ENCODE results near the gene ACAN. TPM values are rescaled to one million over a fixed set of nuclear protein-coding genes. Genes with fewer than 3 reads are reported as not detected.
A peak's percentile ranks its signal among the peaks of the same experiment; 100 is the strongest.

Gene ACAN
- total RNA-seq, 1 donor from 2014 or later: not detected

DNA sequence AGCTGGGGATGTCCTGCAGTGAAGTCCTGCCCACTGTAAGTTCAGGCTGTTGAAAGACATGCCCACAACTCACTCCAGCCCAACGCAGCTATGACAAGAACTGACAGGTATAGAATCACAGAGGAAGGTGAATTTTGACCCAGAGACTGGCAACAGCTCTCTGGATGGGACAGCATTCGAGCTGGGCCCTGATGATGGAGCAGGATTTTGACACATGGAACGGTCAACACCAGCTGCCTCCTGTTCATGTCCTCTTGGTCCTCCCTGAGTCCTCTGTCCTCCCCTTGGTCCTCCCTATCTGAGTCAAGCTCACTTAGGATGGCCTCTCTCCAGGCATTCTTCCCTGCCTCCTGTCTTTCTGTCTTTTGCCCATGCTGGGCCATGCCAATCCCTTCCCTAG is 15.2 kb upstream of the ACAN start:
- no peak for FAIRE-seq
- H3K36me3 ChIP-seq (ENCODE audit: control insufficient read depth, insufficient read depth, low read length): no peaks in the 10 kb centered on the region
- peaks cover 3% of the 10 kb centered on the region for H3K27me3 ChIP-seq (ENCODE audit: control insufficient read depth, insufficient read depth, low read length)
- no peak for TF ChIP-seq CTCF (IDR thresholded peaks at IDR 0.05; ENCODE audit: insufficient read depth, low read length, severe bottlenecking)
- DNase-seq (ENCODE audit: low read depth): no peak
- no peak overlapping the region for H3K4me3 ChIP-seq (ENCODE audit: low read depth, low read length)

DNA sequence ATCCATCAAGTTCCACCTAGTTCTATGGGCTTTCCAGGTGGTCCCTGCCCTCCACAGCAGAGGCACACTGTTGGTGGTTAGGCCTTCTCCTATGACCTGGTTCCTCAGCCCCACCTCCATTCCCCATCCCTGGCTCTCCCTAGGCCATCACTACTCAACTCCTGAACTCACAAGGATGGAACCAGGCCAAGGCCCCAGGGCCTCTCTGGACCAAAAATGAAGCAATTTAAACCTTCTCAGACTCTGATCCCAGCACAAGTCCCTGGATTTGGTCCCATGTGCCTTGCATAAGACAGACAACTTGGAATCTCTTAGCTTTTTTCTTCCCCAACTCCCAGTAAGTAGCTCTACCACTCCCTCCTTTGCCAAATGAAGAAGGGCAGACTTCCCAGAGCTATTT is 14.4 kb upstream of the ACAN start:
- TF ChIP-seq CTCF (IDR thresholded peaks at IDR 0.05; ENCODE audit: insufficient read depth, low read length, severe bottlenecking): no peak
- no peaks in the 10 kb centered on the region for H3K36me3 ChIP-seq (ENCODE audit: control insufficient read depth, insufficient read depth, low read length)
- FAIRE-seq (no peak), DNase-seq (ENCODE audit: low read depth) (no peak)
- H3K27me3 ChIP-seq (ENCODE audit: control insufficient read depth, insufficient read depth, low read length): peaks cover 6% of the 10 kb centered on the region
- no peak overlapping the region for H3K4me3 ChIP-seq (ENCODE audit: low read depth, low read length)

DNA sequence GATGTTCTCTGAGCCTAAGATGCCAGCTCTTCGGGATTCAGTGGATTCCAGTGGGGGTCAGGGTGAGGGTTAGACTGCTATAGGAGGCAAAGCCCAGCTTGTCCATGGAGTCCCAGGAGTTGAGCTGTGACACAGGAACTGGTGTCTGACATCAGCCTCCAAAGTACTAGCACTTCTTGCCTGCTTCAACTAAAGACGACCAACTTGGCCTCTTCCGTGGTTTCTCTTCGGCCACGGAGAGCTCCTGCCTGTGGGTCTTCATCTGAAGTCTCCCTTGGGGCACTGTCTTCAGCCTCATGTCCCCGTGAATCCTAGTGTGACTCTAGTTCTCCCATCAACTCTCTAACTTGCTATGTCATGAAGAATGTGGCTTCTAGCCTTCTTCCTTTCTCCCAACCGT is 12.8 kb upstream of the ACAN start:
- no peak for TF ChIP-seq CTCF (IDR thresholded peaks at IDR 0.05; ENCODE audit: insufficient read depth, low read length, severe bottlenecking)
- DNase-seq (ENCODE audit: low read depth) (no peak), FAIRE-seq (no peak)
- peaks cover 6% of the 10 kb centered on the region for H3K27me3 ChIP-seq (ENCODE audit: control insufficient read depth, insufficient read depth, low read length)
- H3K4me3 ChIP-seq (ENCODE audit: low read depth, low read length): no peak overlapping the region
- no peaks in the 10 kb centered on the region for H3K36me3 ChIP-seq (ENCODE audit: control insufficient read depth, insufficient read depth, low read length)

- Histone ChIP-seq H3K4me3 (ENCODE audit: low read depth, low read length) (no peak overlapping the region), H3K27me3 (ENCODE audit: control insufficient read depth, insufficient read depth, low read length) (peaks cover 6% of the 10 kb centered on the region), H3K36me3 (ENCODE audit: control insufficient read depth, insufficient read depth, low read length) (no peaks in the 10 kb centered on the region)
- FAIRE-seq: no peak
- TF ChIP-seq CTCF (IDR thresholded peaks at IDR 0.05; ENCODE audit: insufficient read depth, low read length, severe bottlenecking): no peak
- DNase-seq (ENCODE audit: low read depth): peak; percentile 57
These were observed 11.6 kb upstream of the ACAN start for GRCh38 chr15:88791637-88792036.

- no peak overlapping the region for H3K4me3 ChIP-seq (ENCODE audit: low read depth, low read length)
- H3K36me3 ChIP-seq (ENCODE audit: control insufficient read depth, insufficient read depth, low read length): no peaks in the 10 kb centered on the region
- DNase-seq (ENCODE audit: low read depth) (no peak), FAIRE-seq (no peak)
- no peak for TF ChIP-seq CTCF (IDR thresholded peaks at IDR 0.05; ENCODE audit: insufficient read depth, low read length, severe bottlenecking)
- peaks cover 6% of the 10 kb centered on the region for H3K27me3 ChIP-seq (ENCODE audit: control insufficient read depth, insufficient read depth, low read length)
These were observed 10.6 kb upstream of the ACAN start for GRCh38 chr15:88792342-88793282.
